ENCODE data around the gene PRODH2.

Gene PRODH2

DNA sequence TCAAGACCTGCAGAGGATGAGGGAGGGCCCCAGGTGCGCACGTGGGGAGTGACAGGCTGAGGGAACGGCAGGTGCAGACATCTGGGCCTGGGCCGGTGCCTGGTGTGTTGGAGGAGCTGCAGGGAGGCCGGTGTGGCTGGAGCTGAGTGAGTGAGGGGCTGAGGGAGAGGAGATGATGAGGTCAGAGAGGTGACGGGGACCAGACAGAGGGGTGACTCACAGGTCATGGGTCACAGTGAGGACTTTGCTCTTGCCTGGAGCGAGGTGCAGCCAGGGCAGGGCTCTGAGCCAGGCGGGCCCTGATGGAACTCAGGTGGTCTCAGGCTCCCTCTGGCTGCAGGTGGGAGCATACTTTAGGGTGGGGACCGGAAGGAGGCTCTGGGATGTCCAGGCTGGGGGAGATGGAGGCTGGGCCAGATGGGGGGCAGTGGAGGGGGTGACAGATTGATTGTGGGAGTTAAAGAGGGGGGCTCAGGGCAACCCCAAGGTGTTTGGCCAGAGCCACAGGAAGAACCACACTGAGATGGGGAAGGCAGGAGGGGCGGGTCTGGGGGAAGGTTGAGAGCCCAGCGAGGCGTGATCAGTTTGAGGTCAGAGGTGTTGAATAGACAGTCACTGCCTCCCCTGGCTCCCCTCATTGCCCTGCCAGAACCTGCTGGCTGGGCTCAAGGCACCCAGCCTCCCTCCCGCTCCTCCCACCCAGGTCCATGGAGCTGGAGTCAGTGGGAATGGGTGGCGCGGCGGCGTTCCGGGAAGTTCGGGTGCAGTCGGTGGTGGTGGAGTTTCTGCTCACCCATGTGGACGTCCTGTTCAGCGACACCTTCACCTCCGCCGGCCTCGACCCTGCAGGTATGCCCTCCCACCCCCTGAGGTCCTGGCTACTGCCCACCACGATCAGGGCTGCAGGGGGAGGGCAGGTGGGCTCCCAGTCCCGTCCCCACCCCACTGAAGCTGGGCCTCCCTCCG lies 28.9 kb downstream of the PRODH2 start:
- Mint-ChIP-seq H3K4me1 (no peaks in the 10 kb centered on the region), H3K4me3 (no peak overlapping the region), H3K9me3 (no peaks in the 10 kb centered on the region), H3K27me3 (no peaks in the 10 kb centered on the region), H3K27ac (no peak overlapping the region), H3K36me3 (ENCODE audit: low read depth) (no peaks in the 10 kb centered on the region)
- no peak for ATAC-seq
- no peak for DNase-seq

DNA sequence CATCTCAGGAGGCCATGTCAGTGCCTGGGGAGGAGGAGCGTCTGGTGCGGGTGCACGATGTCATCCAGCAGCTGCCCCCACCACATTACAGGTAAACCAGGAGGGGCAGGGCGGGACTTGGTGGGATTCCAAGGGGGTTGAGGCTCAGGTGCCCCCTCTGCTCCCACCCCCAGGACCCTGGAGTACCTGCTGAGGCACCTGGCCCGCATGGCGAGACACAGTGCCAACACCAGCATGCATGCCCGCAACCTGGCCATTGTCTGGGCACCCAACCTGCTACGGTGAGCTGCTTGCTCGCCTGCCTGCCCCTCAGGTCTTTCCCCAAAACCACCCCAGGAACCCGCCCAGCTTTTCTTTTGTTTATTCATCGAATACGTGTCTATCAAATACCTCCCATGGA lies 30.1 kb downstream of the PRODH2 start:
- Mint-ChIP-seq H3K4me1 (no peaks in the 10 kb centered on the region), H3K36me3 (ENCODE audit: low read depth) (no peaks in the 10 kb centered on the region), H3K4me3 (no peak overlapping the region), H3K9me3 (no peaks in the 10 kb centered on the region), H3K27me3 (no peaks in the 10 kb centered on the region), H3K27ac (no peak overlapping the region)
- no peak for DNase-seq
- ATAC-seq: no peak

DNA sequence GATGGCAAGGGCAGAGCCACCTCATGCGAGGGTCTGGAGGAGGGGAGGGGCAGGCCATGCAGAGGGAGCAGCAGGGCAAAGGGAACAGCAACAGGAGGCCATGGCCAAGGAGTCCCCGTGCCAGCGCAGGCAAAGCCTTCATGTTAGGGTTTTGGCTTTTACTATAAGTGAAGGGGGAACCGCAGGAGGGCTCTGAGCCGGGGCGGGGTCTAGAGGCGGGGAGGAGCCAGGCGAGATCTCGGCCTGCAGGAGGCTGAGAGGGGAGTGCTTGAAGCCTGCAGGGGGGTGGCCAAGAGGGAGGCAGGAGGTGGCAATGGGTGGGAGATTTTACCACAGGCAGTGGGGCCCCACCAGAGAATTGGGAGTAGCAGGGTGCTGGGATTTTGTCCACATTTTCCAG lies 31.0 kb downstream of the PRODH2 start:
- Mint-ChIP-seq H3K27ac (no peak overlapping the region), H3K4me3 (no peak overlapping the region), H3K9me3 (no peaks in the 10 kb centered on the region), H3K36me3 (ENCODE audit: low read depth) (no peaks in the 10 kb centered on the region), H3K27me3 (no peaks in the 10 kb centered on the region), H3K4me1 (no peaks in the 10 kb centered on the region)
- DNase-seq (no peak), ATAC-seq (no peak)

DNA sequence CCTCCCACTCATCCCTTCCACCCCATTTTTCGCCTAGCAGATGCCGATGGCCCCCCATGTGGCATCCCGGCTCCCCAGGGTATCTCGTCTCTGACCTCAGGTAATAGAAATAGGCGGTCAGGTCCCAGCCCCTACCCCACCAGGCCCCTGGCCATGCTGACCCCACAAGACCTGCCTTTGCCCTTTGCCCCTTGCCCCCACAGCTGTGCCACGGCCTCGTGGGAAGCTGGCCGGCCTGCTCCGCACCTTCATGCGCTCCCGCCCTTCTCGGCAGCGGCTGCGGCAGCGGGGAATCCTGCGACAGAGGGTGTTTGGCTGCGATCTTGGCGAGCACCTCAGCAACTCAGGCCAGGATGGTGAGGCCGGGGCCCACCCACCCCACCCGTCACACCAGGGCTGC lies 31.9 kb downstream of the PRODH2 start:
- no peak overlapping the region for H3K27ac Mint-ChIP-seq
- no peaks in the 10 kb centered on the region for H3K9me3 Mint-ChIP-seq
- peaks cover 2% of the 10 kb centered on the region for H3K4me1 Mint-ChIP-seq
- no peaks in the 10 kb centered on the region for H3K36me3 Mint-ChIP-seq (ENCODE audit: low read depth)
- ATAC-seq: no peak
- no peak overlapping the region for H3K4me3 Mint-ChIP-seq
- no peaks in the 10 kb centered on the region for H3K27me3 Mint-ChIP-seq
- no peak for DNase-seq

DNA sequence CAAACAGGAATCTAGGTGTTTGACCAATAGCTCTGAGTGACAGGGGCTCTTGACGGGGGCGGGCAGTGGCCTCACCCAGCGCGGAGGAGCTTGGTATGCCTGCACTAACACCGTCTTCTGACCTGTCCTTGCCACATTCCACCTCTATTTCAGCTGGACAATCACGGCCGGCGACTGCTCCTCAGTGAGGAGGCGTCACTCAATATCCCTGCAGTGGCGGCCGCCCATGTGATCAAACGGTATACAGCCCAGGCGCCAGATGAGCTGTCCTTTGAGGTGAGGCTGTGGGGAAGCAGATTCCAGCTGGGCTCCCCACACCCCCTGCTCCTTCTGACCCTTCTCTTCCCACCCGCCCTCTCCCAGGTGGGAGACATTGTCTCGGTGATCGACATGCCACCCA lies 32.6 kb downstream of the PRODH2 start:
- Mint-ChIP-seq H3K36me3 (ENCODE audit: low read depth) (no peaks in the 10 kb centered on the region), H3K4me3 (no peak overlapping the region), H3K4me1 (peaks cover 3% of the 10 kb centered on the region), H3K27me3 (no peaks in the 10 kb centered on the region), H3K27ac (no peak overlapping the region), H3K9me3 (no peaks in the 10 kb centered on the region)
- ATAC-seq: no peak
- DNase-seq: no peak

DNA sequence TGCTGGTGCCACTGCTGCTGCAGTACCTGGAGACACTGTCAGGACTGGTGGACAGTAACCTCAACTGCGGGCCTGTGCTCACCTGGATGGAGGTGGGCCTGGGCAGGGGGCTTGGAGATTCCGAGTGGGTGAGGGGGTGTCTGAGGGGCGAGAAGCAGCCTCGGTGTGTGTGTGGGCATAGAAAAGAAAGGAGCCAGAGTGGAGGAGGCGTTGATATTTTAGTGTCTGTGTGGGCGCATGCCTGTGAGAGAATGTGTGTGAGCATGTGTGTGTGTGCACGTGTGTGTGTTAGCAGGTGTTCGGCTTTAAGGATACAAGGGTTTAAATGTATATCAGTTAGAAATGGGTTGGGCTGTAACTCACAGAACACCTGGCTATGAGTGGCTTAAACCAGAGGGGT lies 33.6 kb downstream of the PRODH2 start:
- no peak for ATAC-seq
- no peak overlapping the region for H3K4me3 Mint-ChIP-seq
- H3K36me3 Mint-ChIP-seq (ENCODE audit: low read depth): no peaks in the 10 kb centered on the region
- no peaks in the 10 kb centered on the region for H3K27me3 Mint-ChIP-seq
- no peak overlapping the region for H3K27ac Mint-ChIP-seq
- DNase-seq: no peak
- H3K9me3 Mint-ChIP-seq: no peaks in the 10 kb centered on the region
- peaks cover 11% of the 10 kb centered on the region for H3K4me1 Mint-ChIP-seq

DNA sequence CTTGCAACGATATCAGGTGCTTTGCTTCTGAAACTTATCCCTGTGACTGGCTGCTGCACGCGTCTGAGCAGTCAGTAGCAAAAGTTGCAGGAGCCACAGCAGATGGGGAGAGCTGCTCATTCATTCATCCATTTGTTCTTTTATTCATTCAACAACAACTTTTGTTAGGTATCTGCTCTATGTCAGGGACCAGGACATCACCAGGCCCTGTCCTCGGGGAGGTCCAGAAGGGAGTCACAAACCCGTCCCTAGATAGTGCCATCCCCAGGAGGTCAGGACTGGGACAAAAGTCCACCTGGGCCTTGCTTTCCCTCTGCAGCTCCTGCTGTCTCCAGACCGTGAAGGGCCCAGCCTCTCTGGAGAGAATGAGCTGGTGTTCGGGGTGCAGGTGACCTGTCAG lies 34.7 kb downstream of the PRODH2 start:
- H3K36me3 Mint-ChIP-seq (ENCODE audit: low read depth): no peaks in the 10 kb centered on the region
- H3K4me1 Mint-ChIP-seq: peaks cover 11% of the 10 kb centered on the region
- H3K9me3 Mint-ChIP-seq: no peaks in the 10 kb centered on the region
- ATAC-seq: no peak
- H3K4me3 Mint-ChIP-seq: no peak overlapping the region
- H3K27ac Mint-ChIP-seq: no peak overlapping the region
- no peak for DNase-seq
- H3K27me3 Mint-ChIP-seq: no peaks in the 10 kb centered on the region

DNA sequence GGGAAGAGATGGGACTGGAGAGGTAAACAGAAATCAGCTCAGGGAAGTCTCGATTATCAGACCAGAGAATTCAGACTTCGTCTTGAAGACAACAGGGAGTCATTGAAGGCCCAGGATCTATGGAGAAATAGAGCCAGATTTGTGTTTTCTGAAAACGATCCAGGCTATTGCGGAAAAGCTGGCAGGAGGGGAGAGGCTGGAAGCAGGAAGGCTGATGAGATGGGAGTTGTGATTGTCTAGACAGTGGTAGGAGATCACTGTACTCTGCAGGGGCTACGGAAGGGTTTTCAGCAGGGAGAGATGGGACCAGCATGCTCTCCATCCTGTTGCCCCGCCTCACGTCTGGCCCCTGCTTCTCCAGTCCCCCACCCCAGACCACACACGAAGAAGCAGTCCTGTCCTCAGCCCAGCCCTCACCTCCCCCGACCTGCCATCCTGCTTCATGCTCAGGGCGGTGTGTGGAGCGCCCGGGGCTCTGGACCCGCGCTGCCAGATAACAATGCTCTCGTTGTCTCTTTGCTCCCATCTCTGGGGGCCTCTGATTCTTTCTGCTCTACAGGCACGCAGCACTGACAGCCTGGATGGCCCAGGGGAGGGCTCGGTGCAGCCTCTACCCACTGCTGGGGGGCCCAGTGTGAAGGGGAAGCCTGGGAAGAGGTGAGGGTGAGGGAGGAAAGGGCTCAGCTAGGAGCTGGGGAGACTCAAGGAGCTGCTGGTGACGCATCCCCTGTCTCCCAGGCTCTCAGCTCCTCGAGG lies 35.4 kb downstream of the PRODH2 start:
- DNase-seq (no peak), ATAC-seq (no peak)
- Mint-ChIP-seq H3K27me3 (no peaks in the 10 kb centered on the region), H3K36me3 (ENCODE audit: low read depth) (no peaks in the 10 kb centered on the region), H3K4me1 (peaks cover 11% of the 10 kb centered on the region), H3K27ac (no peak overlapping the region), H3K4me3 (no peak overlapping the region), H3K9me3 (no peaks in the 10 kb centered on the region)

DNA sequence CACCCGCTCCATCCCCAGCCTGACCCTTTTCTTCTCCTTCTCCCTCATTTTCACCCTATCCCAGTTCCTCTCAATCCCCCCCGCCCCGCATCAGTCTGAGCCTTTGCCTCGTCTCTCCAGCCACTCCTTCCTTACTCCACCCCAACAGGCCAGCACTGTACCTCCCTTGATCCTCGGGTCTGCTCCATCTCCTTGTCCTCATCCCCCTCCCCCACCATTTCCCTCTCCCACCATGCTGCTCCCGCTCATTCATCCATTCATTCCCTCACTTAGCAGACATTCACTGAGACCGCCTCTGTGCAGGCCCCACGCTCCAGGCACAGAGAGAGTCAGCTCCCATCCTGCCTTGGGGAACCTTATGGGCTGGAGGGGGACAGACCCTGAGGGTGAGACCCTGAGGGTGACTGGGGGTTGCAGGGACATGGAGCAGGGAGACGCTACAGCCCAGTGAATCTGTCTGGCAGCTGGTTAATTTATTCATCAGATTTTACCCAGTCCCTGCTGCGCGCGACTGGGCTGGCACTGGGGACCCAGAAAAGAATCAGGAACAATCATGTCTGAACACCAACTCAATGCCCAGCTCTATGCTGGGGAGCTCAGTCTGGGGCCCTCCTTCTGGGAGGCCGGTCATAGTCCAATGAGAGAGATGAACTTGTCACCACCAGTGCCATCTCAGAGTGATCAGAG lies 36.4 kb downstream of the PRODH2 start:
- H3K4me3 Mint-ChIP-seq: peak overlapping the region; percentile 72
- no peak for ATAC-seq
- no peaks in the 10 kb centered on the region for H3K9me3 Mint-ChIP-seq
- no peak for DNase-seq
- H3K36me3 Mint-ChIP-seq (ENCODE audit: low read depth): no peaks in the 10 kb centered on the region
- H3K27ac Mint-ChIP-seq: peak overlapping the region; percentile 39
- no peaks in the 10 kb centered on the region for H3K27me3 Mint-ChIP-seq
- H3K4me1 Mint-ChIP-seq: peaks cover 11% of the 10 kb centered on the region

DNA sequence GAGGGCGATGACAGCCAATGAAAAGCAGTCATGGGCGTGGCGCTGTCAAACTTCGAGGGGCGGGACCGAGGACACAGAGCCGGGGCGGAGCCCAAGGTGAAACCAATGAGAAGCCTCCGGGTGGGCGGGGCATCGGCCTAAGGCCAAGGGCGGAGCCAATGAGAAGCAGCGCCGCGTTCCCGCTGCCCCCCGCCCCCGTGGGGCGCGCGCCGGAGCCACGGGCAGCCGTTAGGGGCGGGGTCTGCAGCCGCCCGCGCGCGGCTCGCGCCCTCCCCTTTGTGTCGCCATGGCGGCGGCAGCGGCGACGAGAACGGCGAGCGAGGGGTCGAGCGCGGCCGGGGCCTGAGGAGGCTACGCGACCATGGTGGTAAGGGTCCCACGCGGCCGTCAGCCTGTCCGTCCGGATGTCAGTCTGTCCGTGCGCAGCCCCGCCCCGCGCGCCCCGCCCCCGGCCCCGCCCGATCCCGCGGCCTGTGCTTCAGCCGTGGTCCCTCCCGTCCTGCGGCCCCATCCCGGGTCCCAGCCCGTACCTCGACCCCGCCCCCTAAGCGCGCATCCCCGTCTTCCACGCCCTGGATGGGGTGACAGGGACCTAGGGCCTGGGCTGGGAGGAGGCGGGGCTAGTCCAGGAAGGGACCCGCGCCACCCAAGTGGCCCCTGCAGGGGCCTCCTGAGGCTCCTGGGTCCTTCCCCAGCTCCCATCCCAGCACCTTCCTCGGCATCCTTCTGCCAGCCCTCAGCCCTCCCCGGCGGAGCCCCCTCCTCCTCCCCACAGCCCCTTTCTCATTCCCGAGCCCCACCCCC lies 37.1 kb downstream of the PRODH2 start, which contains the start of gene ARHGAP33:
ARHGAP33 (plus strand) TSS at position 267 of the 804 bp plus-strand sequence; CDS start at position 362, 95 bp downstream.
- no peaks in the 10 kb centered on the region for H3K36me3 Mint-ChIP-seq (ENCODE audit: low read depth)
- no peaks in the 10 kb centered on the region for H3K27me3 Mint-ChIP-seq
- H3K27ac Mint-ChIP-seq: peak within 1 kb of the TSS; percentile 39
- DNase-seq (peak; percentile 100), ATAC-seq (peak; percentile 92)
- H3K4me1 Mint-ChIP-seq: peaks cover 11% of the 10 kb centered on the region
- H3K4me3 Mint-ChIP-seq: peak within 1 kb of the TSS; percentile 72
- H3K9me3 Mint-ChIP-seq: no peaks in the 10 kb centered on the region

DNA sequence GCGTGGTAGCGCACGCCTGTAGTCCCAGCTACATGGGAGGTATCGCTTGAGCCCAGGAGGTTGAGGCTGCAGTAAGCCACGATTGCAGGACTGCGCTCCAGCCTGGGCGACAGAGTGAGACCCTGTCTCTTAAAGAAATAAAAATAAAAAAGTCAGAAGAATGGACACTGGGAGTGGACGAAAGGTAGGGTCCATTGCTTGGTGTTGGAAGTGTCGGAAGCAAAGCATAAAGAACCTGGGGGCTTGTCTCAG lies 37.7 kb downstream of the PRODH2 start:
- H3K4me1 Mint-ChIP-seq: peaks cover 11% of the 10 kb centered on the region
- H3K36me3 Mint-ChIP-seq (ENCODE audit: low read depth): no peaks in the 10 kb centered on the region
- ATAC-seq: no peak
- peak overlapping the region; percentile 72 for H3K4me3 Mint-ChIP-seq
- no peaks in the 10 kb centered on the region for H3K9me3 Mint-ChIP-seq
- no peak for DNase-seq
- H3K27me3 Mint-ChIP-seq: no peaks in the 10 kb centered on the region
- no peak overlapping the region for H3K27ac Mint-ChIP-seq

DNA sequence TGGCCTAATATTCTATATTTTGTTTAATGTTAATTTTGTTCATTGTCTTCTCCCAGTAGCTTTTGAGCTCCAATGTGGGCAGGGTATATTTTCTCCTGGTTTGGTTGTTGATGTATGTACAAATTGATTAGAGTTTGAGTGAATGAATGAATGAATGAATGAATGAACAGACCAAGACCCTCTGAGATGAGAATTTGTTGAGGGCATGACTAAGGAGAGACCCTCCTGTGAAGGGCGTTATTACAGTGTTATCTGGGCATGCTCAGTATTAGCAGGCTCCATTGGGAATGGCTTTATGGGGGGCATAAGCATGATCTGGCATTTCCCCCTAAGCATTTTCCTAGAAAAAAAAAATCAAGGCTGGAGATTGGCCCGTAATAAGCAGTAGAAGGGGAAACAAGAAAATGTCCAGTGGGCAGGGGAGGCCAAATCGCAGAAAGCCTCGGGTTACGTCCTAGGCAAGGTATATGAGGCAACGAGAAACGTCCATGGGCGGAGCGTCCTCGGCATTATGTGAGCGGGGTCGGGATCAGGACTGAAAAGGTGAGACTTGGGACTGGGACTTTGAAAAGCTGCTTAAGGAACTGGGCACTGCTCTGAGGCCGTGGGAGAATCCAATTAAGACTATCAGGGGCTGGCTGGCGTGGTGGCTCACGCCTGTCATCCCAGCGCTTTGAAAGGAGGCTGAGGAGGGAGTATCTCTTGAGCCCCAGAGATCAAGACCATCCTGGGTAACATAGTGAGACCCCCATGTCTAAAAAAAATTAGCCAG lies 38.2 kb downstream of the PRODH2 start:
- ATAC-seq: no peak

DNA sequence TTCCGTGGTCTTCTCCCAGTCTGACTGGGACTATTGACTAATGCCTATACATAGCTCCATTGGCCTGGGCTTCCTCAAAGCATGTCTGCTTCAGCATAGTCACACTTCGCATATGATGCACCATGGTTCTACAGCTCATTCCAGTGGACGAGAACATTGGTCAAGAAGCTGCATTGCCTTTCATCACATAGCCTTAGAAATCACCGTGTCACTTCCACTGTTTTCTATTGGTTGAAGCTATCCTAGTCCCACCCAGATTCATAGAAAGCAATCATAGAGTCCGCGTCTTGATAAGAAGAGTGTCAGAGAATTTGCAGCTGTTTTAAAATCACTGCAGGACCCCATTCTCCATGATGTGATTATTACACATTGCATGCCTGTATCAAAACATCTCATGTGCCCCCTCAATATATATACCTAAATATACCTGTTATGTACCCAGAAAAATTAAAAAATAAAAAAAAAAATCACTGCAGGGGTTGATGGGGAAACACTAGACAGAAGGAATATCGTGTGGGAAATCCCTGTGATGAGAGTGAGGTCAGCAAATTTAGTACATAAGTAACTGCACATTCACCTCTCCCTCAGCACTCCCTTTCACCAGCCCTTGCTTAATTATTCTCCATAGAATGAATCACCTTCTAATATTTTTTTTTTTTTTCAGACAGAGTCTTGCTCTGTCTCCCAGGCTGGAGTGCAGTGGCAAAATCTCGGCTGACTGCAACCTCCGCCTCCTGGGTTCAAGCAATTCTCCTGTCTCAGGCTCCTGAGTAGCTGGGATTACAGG lies 39.4 kb downstream of the PRODH2 start:
- Mint-ChIP-seq H3K4me1 (peaks cover 11% of the 10 kb centered on the region), H3K4me3 (no peak overlapping the region), H3K36me3 (ENCODE audit: low read depth) (peaks cover 3% of the 10 kb centered on the region), H3K27me3 (no peaks in the 10 kb centered on the region), H3K9me3 (no peaks in the 10 kb centered on the region), H3K27ac (no peak overlapping the region)
- DNase-seq: no peak
- no peak for ATAC-seq

More for the DNA sequence above, 38.2 kb downstream of the PRODH2 start:
- DNase-seq: no peak
- H3K27me3 Mint-ChIP-seq: no peaks in the 10 kb centered on the region
- H3K27ac Mint-ChIP-seq: no peak overlapping the region
- peaks cover 11% of the 10 kb centered on the region for H3K4me1 Mint-ChIP-seq
- no peaks in the 10 kb centered on the region for H3K9me3 Mint-ChIP-seq
- peak overlapping the region; percentile 72 for H3K4me3 Mint-ChIP-seq
- H3K36me3 Mint-ChIP-seq (ENCODE audit: low read depth): no peaks in the 10 kb centered on the region

All from activated naive CD8-positive, alpha-beta T cell treated with anti-CD3 and anti-CD28 coated beads, Interleukin-2, amount 50 U/mL, for 24 hours (primary cell).